SKM-1 (cell line): ENCODE results near the gene SCG3.

Source experiments
- DNase-seq: peaks from one replicate; lab custom pipeline; 2025; ENCODE audit not compliant: unreplicated experiment; lab: John Stamatoyannopoulos, UW

The SCG3 gene

GRCh38 chr15:51755790-51756189 is 74.5 kb downstream of the SCG3 start:
- peak; percentile 29 for DNase-seq

- DNase-seq, result peak; percentile 80
Observed at GRCh38 chr15:51756482-51756881, 75.2 kb downstream of the SCG3 start.

- DNase-seq, result no peak
Observed at GRCh38 chr15:51757450-51757849, 76.1 kb downstream of the SCG3 start.

GRCh38 chr15:51758645-51759044 is 77.3 kb downstream of the SCG3 start:
- DNase-seq, result no peak

GRCh38 chr15:51759557-51760070 is 78.3 kb downstream of the SCG3 start:
- peak; percentile 38 for DNase-seq

- DNase-seq, result no peak
Observed at GRCh38 chr15:51760805-51761204, 79.5 kb downstream of the SCG3 start.

GRCh38 chr15:51765751-51766150 is 84.4 kb downstream of the SCG3 start:
- no peak for DNase-seq

- no peak for DNase-seq
Observed at GRCh38 chr15:51766341-51766740, 85.0 kb downstream of the SCG3 start.

- peak; percentile 80 for DNase-seq
Observed at GRCh38 chr15:51768018-51768417, 86.7 kb downstream of the SCG3 start.
